HG02759 (cell line): ENCODE results near the gene EIF4E2.

ENCODE experiments used
- ATAC-seq: cut with Tn5 transposase; IDR thresholded peaks from one replicate; pipeline ENCODE4 v1.9.1; 2021; ENCODE audit warnings: mild to moderate bottlenecking, moderate library complexity; ENCODE audit not compliant: unreplicated experiment

Gene EIF4E2

DNA sequence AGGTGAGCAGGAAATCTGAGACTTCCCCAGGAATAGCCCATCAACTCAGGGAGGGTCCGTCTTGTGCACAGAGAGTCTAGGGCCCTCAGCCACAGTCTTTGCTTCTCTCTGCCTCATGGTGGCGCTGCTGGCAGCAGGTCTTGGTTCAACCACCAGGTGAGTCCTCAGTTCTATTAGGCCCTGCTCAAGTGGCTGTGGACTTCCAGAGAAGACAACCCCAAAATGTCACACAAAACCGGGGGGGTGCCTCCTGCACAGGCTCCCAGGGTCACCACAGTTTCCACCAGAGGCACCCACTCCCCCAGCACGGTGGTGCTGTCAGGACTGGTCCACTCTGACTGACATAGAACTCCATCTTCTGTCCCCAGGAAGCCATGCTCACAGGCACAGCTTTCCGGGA lies 13.4 kb upstream of the EIF4E2 start:
- no peak for ATAC-seq

DNA sequence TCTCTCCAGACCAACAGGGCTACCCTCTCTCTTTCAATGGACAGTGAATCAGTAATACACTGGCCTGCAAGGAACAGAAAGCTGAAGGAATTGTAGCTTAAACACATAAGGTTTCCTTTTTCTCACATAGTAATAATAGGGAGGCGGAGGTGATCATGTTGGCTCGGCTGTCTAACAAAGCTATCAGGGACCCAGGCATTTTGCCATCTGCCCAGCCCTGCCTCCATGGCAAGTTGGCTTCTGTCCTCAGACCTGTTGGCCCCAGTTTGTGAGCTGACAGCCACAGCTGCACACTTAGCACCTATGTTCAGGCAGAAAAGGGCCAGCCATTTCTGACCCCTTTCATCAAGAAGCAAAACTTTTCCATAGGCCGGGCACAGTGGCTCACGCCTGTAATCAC lies 13.0 kb upstream of the EIF4E2 start:
- no peak for ATAC-seq

DNA sequence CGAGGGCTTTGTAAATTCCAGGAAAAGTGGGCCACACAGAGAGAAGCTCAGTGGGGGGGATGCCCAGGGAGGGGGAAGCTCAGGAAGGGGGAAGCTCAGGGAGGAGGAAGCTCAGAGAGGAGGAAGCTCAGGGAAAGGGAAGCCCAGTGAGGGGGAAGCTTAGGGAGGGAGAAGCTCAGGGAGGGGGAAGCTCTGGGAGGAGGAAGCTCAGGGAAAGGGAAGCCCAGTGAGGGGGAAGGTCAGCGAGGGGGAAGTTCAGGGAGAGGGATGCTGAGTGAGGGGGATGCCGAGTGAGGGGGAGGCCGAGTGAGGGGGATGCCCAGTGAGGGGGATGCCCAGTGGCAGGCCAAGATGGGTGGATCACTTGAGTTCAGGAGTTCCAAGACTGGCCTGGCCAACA lies 11.8 kb upstream of the EIF4E2 start:
- ATAC-seq, result no peak

DNA sequence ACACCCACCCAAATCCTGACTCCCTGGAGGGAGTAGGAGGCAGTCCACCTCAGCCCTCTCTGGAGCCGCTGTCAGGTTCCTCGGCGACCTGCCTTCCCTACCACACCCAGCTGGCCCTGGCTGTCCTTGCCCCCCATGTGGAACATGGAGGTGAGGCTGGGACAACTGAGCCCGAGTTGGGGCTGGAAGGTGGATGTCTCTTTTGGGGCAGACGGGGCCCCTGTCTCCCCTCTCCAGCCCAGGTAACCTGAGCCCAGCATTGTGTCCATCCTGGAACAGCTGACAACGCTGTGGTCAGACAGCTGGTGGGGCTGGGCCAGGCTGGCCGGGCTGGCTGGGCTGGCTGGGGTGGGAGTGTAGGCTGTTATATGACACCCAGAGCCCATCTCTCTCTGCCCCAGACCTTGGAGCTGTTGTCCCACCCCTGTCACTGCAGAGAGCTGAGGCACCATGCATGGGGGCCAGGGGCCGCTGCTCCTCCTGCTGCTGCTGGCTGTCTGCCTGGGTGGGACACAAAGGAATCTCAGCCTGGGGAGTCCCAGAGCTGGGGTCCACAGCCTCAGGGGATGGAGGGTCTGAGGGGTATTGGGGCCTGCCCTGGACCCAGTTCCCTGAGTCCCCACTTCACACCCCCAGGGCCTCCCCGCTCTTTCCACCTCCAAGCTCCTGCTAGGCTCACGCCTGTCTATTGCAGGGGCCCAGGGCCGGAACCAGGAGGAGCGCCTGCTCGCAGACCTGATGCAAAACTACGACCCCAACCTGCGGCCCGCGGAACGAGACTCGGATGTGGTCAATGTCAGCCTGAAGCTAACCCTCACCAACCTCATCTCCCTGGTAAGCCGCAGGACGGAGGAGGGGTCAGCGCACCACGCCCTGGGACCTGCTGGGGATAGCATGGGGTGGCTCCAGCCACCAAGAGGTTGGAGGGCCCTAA lies 10.9 kb upstream of the EIF4E2 start, which contains the start of gene CHRNG:
Gene CHRNG, plus strand, starts transcription at position 395 of the 934 bp plus-strand sequence. Its CDS starts 56 bp downstream, at position 451.
- no peak for ATAC-seq

DNA sequence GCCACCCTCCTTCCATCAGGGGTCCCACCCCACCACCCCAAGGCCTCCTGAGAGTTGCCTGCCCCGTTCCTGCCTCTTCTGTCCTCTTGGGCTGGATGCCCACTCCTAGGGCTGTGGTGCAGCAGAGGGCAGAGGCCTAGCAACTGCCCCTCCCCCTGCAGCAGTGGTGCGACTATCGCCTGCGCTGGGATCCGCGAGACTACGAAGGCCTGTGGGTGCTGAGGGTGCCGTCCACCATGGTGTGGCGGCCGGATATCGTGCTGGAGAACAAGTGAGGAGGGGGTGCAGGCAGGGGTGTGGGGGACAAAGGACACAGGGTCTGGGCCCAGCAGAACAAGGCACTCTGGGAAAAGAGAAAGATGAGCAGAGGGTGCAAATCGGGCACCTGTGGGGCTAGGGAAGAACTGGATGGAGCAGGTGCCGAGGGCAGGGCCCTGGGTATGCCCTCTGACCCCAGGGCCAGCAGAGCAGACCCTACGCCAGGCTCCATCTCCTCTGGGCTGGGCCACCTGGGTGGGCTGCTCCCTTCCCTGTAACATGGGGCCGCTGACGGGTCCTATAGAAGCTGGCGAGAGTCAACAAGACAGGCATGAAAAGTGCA lies 9.9 kb upstream of the EIF4E2 start:
- ATAC-seq, result no peak

DNA sequence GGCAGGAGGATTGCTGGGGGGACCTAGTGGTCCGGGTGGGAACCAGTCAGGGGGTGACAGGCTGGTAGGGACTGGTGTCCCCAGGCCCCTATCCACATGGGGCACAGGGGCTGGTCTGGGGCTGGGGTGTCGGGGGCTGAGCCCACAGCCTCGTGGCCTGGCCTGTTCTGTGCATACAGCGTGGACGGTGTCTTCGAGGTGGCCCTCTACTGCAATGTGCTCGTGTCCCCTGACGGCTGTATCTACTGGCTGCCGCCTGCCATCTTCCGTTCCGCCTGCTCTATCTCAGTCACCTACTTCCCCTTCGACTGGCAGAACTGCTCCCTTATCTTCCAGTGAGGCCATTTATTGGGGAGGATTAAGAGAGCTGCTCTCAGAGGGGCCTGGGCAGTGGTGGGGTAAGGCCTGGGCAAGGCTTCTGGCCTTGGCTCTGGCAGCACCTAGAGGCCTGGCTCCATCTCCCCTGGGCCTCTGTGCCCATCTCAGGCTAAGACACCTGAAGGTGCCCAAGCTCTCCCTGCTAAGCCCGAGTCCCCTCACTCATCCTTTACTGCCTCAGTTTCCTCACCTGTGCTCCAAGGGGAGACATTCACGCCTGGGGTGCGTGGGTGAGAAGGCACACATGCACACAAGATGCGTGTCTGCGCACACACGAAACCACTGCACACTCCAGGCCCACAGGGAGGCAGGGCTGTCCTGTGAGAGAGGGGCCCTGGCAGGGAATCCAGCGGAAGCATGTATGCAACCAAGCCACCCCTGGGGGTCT lies 9.1 kb upstream of the EIF4E2 start:
- ATAC-seq, result no peak

DNA sequence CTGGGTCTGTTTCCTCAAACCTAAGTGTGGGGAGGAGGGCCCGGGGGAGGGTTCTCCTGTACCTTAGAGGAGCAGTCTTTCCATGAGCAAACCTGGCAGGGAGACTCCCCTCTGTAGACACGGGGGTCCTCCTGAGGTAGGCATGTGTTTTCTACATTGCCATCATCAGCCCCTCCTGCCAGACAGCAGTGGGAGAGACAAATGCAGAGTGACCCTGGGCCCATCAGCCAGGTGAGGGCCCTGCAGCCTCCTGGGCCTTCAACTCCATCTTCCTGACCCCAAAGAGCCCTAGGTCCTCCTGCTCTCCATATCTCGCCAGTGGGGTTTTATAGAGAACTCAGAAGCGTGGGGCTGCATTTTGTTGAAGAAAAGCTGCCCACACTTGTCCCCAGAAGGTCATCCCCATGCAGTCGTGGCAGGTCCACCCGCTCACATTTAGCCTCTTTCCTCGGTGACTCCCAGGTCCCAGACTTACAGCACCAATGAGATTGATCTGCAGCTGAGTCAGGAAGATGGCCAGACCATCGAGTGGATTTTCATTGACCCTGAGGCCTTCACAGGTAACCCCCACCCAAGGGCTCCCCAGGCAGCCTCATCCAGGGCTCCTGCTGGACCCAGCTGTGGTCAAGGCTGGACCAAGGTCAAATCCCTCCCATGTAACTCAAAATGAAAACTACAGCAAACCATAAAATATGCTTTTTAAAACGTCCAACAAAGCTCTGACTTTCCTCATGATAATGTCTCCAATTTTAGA lies 8.4 kb upstream of the EIF4E2 start:
- no peak for ATAC-seq

DNA sequence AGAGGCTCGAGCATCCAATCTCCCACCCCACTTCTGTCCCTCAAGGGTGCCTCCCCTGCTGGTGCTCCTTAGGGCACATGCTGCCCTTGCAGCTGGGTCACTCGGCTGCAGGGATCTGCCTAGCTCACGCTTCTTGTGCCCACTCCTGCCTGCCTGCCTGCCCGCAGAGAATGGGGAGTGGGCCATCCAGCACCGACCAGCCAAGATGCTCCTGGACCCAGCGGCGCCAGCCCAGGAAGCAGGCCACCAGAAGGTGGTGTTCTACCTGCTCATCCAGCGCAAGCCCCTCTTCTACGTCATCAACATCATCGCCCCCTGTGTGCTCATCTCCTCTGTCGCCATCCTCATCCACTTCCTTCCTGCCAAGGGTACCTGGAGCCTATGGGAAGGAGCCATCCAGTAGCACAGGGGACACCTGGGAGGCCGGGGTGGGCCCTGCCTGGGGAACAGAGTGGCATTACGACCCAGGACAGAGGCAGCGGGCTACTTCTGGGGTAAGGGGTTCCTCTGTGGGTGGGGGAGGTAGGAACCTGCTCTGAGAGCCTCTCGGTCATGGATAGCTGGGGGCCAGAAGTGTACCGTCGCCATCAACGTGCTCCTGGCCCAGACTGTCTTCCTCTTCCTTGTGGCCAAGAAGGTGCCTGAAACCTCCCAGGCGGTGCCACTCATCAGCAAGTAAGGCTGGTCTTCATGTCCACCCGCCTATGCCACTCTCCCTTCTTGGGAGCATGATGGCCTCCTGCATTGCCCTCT lies 7.6 kb upstream of the EIF4E2 start:
- no peak for ATAC-seq

DNA sequence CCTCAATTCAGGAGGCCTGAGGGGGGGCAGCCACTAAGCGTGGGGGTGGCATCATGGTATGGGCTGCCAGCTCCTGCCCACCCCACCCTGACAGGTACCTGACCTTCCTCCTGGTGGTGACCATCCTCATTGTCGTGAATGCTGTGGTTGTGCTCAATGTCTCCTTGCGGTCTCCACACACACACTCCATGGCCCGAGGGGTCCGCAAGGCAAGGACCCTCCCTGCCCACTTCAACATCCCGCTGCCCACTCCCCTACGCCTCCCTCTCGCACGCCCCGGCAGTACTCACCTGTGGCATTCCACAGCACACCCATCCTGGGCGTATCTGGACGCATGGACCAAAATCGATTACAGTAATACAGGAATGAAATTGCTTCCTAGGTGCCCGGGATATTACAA lies 7.0 kb upstream of the EIF4E2 start:
- ATAC-seq, result no peak

DNA sequence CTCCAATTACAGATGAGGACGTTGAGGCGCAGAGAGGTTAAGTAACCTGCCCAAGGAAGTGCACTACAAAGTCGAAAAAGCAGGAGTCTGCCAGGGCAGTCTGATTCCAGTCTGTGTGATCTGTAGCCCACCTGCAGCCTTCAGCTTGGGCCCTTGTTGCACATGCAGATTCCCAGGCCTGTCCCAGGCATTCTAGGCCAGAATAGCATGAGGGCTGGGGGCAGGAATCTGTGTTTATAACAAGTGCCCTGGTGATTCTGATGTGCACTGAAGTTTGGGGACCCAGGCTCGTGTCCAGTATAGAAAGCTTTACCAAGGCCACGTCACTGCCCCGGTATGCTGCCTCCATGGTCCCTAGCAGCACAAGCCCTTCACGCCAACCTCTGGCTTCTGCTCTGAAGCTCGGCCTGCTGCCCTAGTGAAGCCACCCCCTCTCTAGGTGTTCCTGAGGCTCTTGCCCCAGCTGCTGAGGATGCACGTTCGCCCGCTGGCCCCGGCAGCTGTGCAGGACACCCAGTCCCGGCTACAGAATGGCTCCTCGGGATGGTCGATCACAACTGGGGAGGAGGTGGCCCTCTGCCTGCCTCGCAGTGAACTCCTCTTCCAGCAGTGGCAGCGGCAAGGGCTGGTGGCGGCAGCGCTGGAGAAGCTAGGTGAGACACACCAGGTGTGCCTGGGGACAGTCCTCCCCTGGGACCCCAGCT lies 6.4 kb upstream of the EIF4E2 start:
- ATAC-seq, result no peak

DNA sequence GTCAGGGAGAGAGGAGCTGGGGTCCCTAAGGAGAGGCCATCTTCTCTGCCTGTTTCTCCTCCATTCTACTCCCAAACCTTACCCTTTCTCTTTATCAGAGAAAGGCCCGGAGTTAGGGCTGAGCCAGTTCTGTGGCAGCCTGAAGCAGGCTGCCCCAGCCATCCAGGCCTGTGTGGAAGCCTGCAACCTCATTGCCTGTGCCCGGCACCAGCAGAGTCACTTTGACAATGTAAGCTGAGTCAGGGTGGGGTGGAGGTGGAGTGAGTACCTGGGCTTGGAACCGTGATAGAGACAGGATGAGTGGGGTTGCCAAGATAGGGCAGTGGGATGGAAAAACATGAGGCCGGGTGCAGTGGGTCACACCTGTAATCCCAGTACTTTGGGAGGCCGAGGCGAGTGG lies 5.8 kb upstream of the EIF4E2 start:
- no peak for ATAC-seq

DNA sequence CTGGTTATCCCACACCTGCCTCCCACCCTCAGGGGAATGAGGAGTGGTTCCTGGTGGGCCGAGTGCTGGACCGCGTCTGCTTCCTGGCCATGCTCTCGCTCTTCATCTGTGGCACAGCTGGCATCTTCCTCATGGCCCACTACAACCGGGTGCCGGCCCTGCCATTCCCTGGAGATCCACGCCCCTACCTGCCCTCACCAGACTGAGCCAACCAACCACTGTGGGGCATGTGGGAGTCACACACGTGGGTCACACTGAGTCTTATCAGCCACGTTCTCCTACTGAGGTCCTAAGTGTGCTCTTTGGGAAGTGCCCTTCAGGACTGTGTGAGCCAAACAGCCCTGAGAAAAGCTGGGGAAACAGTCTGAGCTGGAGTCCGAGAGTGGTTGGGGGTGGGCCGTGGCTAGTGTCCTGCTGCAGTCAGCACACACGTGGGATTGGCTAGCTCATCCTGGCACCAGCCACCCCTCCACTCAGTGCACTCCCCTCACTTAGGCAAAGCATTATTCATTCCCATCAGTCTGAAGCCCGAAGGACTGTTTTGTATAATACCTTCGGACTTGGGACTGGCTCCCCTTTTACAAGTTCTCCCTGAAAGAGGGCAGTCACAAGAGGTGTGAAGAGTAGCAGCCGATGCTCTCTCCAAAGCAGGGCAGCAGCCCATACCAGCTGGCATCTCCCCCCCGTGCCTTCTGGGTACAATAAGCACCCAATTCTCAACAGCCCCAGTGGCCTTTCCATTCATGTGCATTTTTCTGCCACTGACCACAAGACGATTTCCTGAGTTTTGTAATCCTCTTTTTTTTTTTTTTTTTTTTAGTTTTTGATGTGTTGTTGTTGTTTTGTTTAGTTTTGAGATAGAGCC lies 4.7 kb upstream of the EIF4E2 start:
- no peak for ATAC-seq

DNA sequence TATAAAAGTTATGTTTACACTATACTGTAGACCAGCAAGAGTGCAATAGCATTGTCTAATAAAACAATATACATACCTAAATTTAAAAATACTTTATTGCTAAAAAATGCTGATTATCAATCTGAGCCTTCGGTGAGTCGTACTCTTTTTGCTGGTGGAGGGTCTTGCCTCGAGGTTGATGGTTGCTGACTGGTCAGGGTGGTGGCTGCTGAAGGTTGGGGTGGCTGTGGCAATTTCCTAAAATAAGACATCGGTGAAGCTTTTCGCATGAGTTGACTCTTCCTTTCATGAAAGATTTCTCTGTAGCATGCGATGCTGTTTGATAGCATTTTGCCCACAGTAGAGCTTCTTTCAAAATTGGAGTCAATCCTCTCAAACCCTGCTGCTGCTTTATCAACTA lies 2.5 kb upstream of the EIF4E2 start:
- ATAC-seq, result no peak

DNA sequence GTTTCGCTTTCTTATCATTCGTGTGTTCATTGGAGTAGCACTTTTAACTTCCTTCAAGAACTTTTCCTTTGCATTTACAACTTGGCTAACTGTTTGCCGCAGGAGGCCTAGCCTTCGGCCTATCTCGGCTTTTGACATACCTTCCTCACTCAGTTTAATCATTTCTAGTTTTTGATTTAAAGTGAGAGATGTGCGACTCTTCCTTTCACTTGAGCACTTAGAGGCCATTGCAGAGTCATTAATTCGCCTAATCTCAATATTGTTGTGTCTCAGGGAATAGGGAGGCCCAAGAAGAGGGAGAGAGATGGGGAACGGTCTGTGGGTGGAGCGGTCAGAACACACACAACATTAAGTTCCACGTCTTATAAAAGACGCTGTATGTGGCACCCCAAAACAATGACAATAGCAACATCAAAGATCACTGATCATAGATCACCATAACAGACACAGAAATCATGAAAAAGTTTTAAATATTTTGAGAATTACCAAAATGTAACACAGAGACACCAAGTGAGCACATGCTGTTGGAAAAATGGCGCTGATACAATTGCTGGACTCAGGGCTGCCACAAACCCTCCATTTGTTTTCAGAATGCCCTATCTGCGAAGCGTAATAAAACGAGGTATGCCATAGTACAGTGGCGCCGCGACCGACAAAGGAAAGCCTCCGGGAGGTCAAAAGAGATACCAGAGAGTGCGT lies 685 bp upstream of the EIF4E2 start:
- ATAC-seq, result no peak

DNA sequence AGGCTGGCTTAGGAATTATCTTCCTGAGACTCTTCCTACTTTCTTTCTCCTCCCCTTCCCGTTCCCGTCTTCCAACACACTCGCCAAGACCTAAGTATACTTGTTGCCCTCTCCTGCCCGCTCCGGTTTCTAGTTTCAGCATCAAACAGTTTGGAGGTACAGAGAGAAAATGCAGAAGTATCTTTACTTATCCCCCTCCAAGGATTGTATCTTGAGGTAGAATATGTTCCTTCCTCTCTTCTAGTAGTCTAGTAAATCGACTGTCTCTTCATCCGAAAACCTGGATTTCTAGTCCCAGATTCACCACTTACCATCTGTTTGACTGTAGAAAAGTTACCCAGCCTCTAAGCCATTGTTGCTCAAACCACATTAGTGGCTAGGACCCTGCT lies 755 bp downstream of the EIF4E2 start:
- no peak for ATAC-seq

DNA sequence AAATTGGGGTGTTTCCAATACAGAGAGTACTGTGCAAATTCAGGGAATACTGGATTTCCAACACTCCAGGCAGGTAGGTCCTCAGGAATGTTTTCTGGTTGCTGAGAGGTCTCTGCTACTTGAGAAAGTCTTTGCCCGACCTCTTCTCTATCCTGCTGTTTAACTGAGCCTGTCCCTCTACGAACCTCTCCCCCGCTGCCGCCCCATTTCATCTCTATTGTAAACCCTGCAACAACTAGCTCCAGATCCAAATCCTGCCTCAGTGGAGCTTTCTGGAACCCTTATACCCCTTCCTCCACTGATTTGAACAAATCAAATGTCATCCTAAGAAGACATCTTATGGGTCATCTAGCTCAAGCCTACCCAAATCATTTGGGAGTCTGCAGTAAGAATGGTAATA lies 1.3 kb downstream of the EIF4E2 start:
- no peak for ATAC-seq

DNA sequence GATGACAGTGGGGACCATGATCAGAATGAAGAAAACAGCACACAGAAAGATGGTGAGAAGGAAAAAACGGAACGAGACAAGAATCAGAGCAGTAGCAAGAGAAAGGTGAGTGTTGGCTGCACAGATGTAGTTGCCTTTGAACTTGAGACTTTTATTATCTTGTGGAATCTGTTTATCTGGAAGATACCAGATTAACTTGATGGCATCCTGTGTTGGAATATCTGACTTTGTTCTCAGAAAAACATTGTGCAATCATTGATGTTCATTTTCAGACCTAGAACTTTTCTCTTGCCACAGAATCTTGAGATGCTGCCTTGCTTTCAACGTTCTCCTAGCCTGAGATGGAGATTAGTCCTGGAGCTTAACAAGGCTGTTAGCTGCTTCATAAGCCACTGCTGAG lies 5.9 kb downstream of the EIF4E2 start:
- ATAC-seq, result no peak

DNA sequence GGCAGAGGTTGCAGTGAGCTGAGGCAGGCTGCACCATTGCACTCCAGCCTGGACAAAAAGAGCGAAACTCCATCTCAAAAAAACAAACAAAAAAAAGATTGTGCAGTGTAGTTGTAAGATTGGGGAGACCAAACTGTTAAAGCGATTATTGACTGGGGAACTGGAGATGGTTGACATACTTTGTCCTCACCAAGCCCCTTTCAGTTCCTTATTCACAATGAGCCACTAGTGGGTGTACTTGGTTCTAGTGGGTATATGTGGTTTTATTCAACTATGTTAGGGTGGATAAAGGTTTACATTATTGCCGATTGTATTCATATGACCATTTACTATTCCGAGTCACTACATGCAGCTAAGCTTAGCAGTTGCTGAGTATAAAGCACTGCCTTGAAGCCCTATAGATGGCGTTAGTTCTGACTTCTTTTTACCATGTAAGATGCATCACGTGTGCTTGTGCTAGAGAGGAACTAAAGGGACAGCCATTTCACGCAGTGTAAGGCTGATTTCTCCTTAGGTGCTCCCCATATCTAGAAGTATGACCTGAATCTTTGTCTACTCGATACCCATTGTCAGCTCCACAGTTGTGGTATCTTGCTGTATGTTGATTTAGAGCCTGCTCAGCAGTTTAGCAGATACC lies 12.1 kb downstream of the EIF4E2 start:
- ATAC-seq, result no peak
